Neural cell (in vitro differentiated cells): Measurements from ENCODE around the gene LTO1. TPM values are rescaled to one million over a fixed set of nuclear protein-coding genes. Genes with fewer than 3 reads are reported as not detected.

Experiments
- H2AFZ ChIP-seq: fragments of 200-600, 300-800 bp; sonication (generic), shearing (Covaris generic); 2 replicates; pipeline ENCODE4 v1.6.0; 2014; ENCODE audit warnings: low read depth, mild to moderate bottlenecking, antibody characterized with exemption, low read length, moderate library complexity
- H3F3A ChIP-seq: fragments of 200-600 bp; shearing (Covaris generic); 2 replicates; pipeline ENCODE4 v1.6.1; 2016; ENCODE audit warnings: mild to moderate bottlenecking, moderate library complexity, mixed read lengths, antibody characterized with exemption, low read length; ENCODE audit not compliant: insufficient read depth, poor library complexity, severe bottlenecking
- H3K27ac ChIP-seq: fragments of 200-600, 300-800 bp; sonication (generic), shearing (Covaris generic); 2 replicates; pipeline ENCODE4 v1.5.1; 2014; ENCODE audit warnings: mild to moderate bottlenecking, low read length, moderate library complexity
- H3K27me3 ChIP-seq: fragments of 300-800, 200-600 bp; sonication (generic), shearing (Covaris generic); 2 replicates; pipeline ENCODE4 v1.6.0; 2014; ENCODE audit warnings: mild to moderate bottlenecking, low read depth, low read length, moderate library complexity; ENCODE audit not compliant: insufficient read depth
- H3K36me3 ChIP-seq: fragments of 300-800, 200-600 bp; sonication (generic), shearing (Covaris generic); 2 replicates; pipeline ENCODE4 v1.5.1; 2014; ENCODE audit warnings: mild to moderate bottlenecking, antibody characterized with exemption, low read length, moderate library complexity; ENCODE audit not compliant: insufficient read depth
- H3K4me2 ChIP-seq: fragments of 300-800, 200-600 bp; sonication (generic), shearing (Covaris generic); 2 replicates; pipeline ENCODE4 v1.6.0; 2014; ENCODE audit warnings: mild to moderate bottlenecking, low read length
- H3K4me3 ChIP-seq: fragments of 300-800, 200-600 bp; sonication (generic), shearing (Covaris generic); 2 replicates; pipeline ENCODE4 v1.5.1; 2014; ENCODE audit warnings: mild to moderate bottlenecking, low read length, moderate library complexity
- H3K79me2 ChIP-seq: fragments of 200-600 bp; shearing (Covaris generic); replicated peaks from 2 replicates; pipeline ENCODE4 v1.6.0; 2014; ENCODE audit warnings: mild to moderate bottlenecking, low read length, moderate library complexity; ENCODE audit not compliant: insufficient read depth
- H3K9ac ChIP-seq: fragments of 300-800, 200-600 bp; sonication (generic), shearing (Covaris generic); 2 replicates; pipeline ENCODE4 v1.6.1; 2016; ENCODE audit warnings: mild to moderate bottlenecking, low read length, mixed read lengths
- H3K9me2 ChIP-seq: fragments of 200-600 bp; shearing (Covaris generic); 2 replicates; pipeline ENCODE4 v1.6.1; 2016; ENCODE audit warnings: mild to moderate bottlenecking, low read length, mixed read lengths; ENCODE audit not compliant: insufficient read depth
- H3K9me3 ChIP-seq: fragments of 200-600, 300-800 bp; sonication (generic), shearing (Covaris generic); 2 replicates; pipeline ENCODE4 v1.6.1; 2016; ENCODE audit warnings: mild to moderate bottlenecking, mixed run types, low read length, moderate library complexity, mixed read lengths
- H4K20me1 ChIP-seq: fragments of 200-600 bp; shearing (Covaris generic); 2 replicates; pipeline ENCODE4 v1.6.1; 2016; ENCODE audit warnings: mild to moderate bottlenecking, mixed run types; ENCODE audit not compliant: insufficient read depth
- EP300 ChIP-seq: fragments of 450-650 bp; conservative IDR thresholded peaks from 2 replicates; pipeline ENCODE4 v1.6.1; 2014; ENCODE audit warnings: antibody characterized with exemption, mild to moderate bottlenecking, moderate library complexity; ENCODE audit not compliant: poor library complexity, severe bottlenecking
- EZH2 ChIP-seq: fragments of 200-600, 300-800 bp; shearing (Covaris generic), sonication (generic); IDR thresholded peaks from 2 replicates; pipeline ENCODE4 v1.6.1; 2014; ENCODE audit warnings: antibody characterized with exemption, low read length, borderline replicate concordance, mild to moderate bottlenecking; ENCODE audit not compliant: insufficient read depth, poor library complexity, severe bottlenecking
- MXI1 ChIP-seq: fragments of 450-650 bp; conservative IDR thresholded peaks from 2 replicates; pipeline ENCODE4 v1.6.1; 2014; ENCODE audit warnings: antibody characterized with exemption, mild to moderate bottlenecking; ENCODE audit not compliant: poor library complexity, severe bottlenecking
- POLR2AphosphoS5 ChIP-seq: IDR thresholded peaks from 2 replicates; pipeline ENCODE4 v1.6.1; 2012
- RAD21 ChIP-seq: fragments of 450-650 bp; conservative IDR thresholded peaks from 2 replicates; pipeline ENCODE4 v1.6.1; 2014; ENCODE audit warnings: antibody characterized with exemption, mild to moderate bottlenecking, moderate library complexity
- SMC3 ChIP-seq: fragments of 450-650 bp; conservative IDR thresholded peaks from 2 replicates; pipeline ENCODE4 v1.6.1; 2014; ENCODE audit warnings: antibody characterized with exemption, mild to moderate bottlenecking, moderate library complexity; ENCODE audit not compliant: poor library complexity
- TAF1 ChIP-seq: IDR thresholded peaks from 2 replicates; pipeline ENCODE4 v1.6.1; 2012; ENCODE audit warnings: low read depth
- polyA plus RNA-seq: library from polyadenylated mRNA; depleted of rRNA; stranded (reverse); fragments of >200 nt; gene quantifications from 2 replicates; pipeline ENCODE4 v1.2.3, GENCODE V29; 2014
- TF ChIP-seq, protein P1 (sequence below): IDR thresholded peaks from 2 replicates; pipeline ENCODE4 v1.6.1; 2012; ENCODE audit warnings: borderline replicate concordance
- TF ChIP-seq, protein P2 (sequence below): fragments of 450-650 bp; IDR thresholded peaks from 2 replicates; pipeline ENCODE4 v1.5.1; 2014; ENCODE audit warnings: antibody characterized with exemption, mild to moderate bottlenecking, moderate library complexity; ENCODE audit not compliant: poor library complexity, severe bottlenecking

LTO1 gene
- polyA plus RNA-seq, 1 donor from 2014 or later: 44.4 TPM

DNA sequence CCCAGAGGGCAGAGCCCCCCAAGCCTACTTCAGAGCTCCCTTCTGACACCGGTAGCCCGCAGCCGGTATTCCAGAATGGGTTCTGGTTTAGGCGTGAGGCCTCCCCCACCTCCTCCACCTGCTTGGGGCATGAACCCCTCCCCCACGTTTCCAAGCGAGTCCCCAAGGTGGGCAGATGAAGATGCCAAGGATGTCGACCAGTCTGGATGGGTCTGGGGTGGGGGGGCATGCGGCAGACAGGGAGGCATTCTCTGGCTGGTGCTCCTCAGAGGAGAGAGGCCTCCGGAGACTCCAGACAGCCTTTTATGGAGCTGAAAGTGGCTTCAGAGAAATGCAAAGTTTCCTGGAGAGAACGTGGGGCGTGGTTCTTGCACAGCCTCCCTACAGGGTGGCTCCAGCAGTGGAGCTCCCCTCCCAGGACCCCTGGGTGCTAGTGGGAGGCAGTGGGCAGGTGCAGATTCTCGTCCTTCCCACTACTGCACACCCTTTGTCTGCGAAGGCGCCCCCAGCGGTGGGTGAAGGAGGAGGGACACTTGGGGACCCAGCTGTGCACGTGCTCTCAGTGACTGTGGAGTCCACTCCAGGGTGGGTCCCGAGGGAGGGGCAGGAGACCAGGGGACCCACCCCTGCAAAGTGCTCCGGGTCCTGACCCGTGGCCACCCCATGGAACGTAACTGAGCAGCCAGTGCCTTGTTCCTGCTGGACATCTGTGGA lies 30.0 kb downstream of the LTO1 start:
- Histone ChIP-seq H3F3A (no peaks in the 10 kb centered on the region), H3K36me3 (no peaks in the 10 kb centered on the region), H3K27me3 (peaks cover 39% of the 10 kb centered on the region), H3K4me3 (no peak overlapping the region), H3K4me2 (no peak overlapping the region), H3K9me3 (no peaks in the 10 kb centered on the region), H4K20me1 (no peaks in the 10 kb centered on the region), H3K9ac (no peak overlapping the region), H3K27ac (no peak overlapping the region), H3K79me2 (no peaks in the 10 kb centered on the region), H3K9me2 (no peaks in the 10 kb centered on the region), H2AFZ (no peak overlapping the region)
- TF ChIP-seq EP300 (no peak), EZH2 (no peak), POLR2AphosphoS5 (no peak)

DNA sequence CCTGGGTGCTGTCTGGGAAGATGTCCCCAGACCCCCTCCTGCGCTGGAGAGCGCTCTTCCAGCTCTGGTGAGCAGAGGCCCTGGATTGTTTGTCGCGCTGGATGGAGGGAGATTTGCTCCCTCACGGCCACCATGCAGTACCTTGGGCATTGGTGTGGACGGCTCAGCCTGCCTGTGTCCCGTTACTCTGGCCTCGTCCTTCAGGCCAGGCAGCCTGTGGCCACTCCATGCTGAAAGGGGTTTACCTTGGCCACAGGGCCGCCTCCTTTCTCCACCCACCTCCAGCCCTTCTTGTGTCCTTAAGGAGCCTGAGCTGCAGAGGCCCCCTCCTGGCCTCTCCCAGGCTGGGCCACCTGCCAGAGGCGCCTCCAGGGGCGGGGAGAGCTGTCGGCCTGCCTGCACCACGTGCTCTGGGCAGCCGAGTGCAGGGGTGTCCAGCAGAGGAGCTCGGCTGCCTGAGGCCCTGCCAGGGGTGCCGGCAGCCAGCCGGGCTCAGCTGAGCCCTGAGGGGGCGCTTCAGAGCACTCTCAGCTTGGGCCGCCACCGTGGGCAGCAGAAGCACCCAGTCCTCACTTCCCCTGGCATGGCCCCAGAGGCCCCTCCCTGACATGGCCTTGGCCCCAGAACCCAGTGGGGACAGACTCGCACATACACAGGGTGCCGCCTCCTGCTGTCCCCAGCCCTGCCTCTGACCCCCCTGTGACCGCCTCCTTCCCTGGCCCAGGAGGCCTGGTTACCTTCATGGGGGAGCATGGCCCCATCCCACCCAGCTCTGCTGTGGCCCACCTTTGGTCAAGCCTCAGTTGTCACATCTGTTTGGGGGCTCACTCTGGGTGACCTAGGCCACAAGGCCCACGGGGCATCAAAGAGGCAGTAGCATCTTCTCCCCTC lies 30.8 kb downstream of the LTO1 start:
- H3K4me2 ChIP-seq: no peak overlapping the region
- H3K27me3 ChIP-seq: peaks cover 47% of the 10 kb centered on the region
- no peak overlapping the region for H3K27ac ChIP-seq
- TF ChIP-seq SMC3 (no peak), EZH2 (no peak), MXI1 (no peak), TAF1 (no peak), RAD21 (no peak), POLR2AphosphoS5 (no peak), EP300 (no peak)
- TF ChIP-seq, protein P1, sequence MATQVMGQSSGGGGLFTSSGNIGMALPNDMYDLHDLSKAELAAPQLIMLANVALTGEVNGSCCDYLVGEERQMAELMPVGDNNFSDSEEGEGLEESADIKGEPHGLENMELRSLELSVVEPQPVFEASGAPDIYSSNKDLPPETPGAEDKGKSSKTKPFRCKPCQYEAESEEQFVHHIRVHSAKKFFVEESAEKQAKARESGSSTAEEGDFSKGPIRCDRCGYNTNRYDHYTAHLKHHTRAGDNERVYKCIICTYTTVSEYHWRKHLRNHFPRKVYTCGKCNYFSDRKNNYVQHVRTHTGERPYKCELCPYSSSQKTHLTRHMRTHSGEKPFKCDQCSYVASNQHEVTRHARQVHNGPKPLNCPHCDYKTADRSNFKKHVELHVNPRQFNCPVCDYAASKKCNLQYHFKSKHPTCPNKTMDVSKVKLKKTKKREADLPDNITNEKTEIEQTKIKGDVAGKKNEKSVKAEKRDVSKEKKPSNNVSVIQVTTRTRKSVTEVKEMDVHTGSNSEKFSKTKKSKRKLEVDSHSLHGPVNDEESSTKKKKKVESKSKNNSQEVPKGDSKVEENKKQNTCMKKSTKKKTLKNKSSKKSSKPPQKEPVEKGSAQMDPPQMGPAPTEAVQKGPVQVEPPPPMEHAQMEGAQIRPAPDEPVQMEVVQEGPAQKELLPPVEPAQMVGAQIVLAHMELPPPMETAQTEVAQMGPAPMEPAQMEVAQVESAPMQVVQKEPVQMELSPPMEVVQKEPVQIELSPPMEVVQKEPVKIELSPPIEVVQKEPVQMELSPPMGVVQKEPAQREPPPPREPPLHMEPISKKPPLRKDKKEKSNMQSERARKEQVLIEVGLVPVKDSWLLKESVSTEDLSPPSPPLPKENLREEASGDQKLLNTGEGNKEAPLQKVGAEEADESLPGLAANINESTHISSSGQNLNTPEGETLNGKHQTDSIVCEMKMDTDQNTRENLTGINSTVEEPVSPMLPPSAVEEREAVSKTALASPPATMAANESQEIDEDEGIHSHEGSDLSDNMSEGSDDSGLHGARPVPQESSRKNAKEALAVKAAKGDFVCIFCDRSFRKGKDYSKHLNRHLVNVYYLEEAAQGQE: no peak
- H3K9me3 ChIP-seq: no peaks in the 10 kb centered on the region
- H3K9me2 ChIP-seq: no peaks in the 10 kb centered on the region
- H2AFZ ChIP-seq: no peak overlapping the region
- no peaks in the 10 kb centered on the region for H3K79me2 ChIP-seq
- H3F3A ChIP-seq: no peaks in the 10 kb centered on the region
- H3K36me3 ChIP-seq: no peaks in the 10 kb centered on the region
- H4K20me1 ChIP-seq: no peaks in the 10 kb centered on the region
- no peak overlapping the region for H3K4me3 ChIP-seq
- peak overlapping the region; percentile 20 for H3K9ac ChIP-seq

DNA sequence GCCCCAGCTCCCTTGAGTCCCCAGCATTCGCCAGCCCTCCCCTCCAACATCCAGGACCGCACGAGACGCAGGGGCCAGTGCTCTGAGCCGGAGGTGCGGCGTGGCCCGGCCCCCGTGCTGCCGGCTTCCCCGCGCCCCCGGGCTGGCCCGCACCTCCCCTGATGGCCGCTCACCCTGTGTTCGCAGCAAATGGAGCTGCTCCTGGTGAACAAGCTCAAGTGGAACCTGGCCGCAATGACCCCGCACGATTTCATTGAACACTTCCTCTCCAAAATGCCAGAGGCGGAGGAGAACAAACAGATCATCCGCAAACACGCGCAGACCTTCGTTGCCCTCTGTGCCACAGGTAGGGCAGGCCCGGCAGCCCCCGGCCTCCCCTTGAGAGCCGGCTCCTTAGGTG lies 31.5 kb downstream of the LTO1 start:
- Histone ChIP-seq H3K27ac (no peak overlapping the region), H4K20me1 (no peaks in the 10 kb centered on the region), H2AFZ (no peak overlapping the region), H3K79me2 (no peaks in the 10 kb centered on the region), H3K9me2 (no peaks in the 10 kb centered on the region), H3K9me3 (no peaks in the 10 kb centered on the region), H3F3A (no peaks in the 10 kb centered on the region), H3K36me3 (no peaks in the 10 kb centered on the region), H3K4me3 (peak overlapping the region; percentile 68), H3K4me2 (no peak overlapping the region), H3K9ac (peak overlapping the region; percentile 20), H3K27me3 (peaks cover 54% of the 10 kb centered on the region)
- TF ChIP-seq MXI1 (peak; percentile 6), RAD21 (no peak), POLR2AphosphoS5 (no peak), TAF1 (no peak)
- TF ChIP-seq, protein P1: no peak
- TF ChIP-seq, protein P2, sequence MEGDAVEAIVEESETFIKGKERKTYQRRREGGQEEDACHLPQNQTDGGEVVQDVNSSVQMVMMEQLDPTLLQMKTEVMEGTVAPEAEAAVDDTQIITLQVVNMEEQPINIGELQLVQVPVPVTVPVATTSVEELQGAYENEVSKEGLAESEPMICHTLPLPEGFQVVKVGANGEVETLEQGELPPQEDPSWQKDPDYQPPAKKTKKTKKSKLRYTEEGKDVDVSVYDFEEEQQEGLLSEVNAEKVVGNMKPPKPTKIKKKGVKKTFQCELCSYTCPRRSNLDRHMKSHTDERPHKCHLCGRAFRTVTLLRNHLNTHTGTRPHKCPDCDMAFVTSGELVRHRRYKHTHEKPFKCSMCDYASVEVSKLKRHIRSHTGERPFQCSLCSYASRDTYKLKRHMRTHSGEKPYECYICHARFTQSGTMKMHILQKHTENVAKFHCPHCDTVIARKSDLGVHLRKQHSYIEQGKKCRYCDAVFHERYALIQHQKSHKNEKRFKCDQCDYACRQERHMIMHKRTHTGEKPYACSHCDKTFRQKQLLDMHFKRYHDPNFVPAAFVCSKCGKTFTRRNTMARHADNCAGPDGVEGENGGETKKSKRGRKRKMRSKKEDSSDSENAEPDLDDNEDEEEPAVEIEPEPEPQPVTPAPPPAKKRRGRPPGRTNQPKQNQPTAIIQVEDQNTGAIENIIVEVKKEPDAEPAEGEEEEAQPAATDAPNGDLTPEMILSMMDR: no peak
